Ovary (tissue), 10 donors: Measurements from ENCODE around the gene AGBL4. TPM values are rescaled to one million over a fixed set of nuclear protein-coding genes. Genes with fewer than 3 reads are reported as not detected.

ENCODE experiments used
- DNase-seq, 5 donors: peaks; one replicate each; pipeline ENCODE4 v3.0.0-alpha.2; 2019 to 2020
- H3K27ac ChIP-seq, 2 donors: fragments of 200-600 bp; one replicate each; pipeline versions ENCODE4 v1.5.1 to v1.8.0; 2019 to 2022
- H3K27me3 ChIP-seq: fragments of 200-600 bp; one replicate; pipeline ENCODE4 v1.8.0; 2022
- H3K36me3 ChIP-seq: fragments of 200-600 bp; sonication (generic); one replicate; pipeline ENCODE4 v1.5.1; 2019
- H3K4me1 ChIP-seq: one replicate; pipeline ENCODE4 v1.8.1; 2013; ENCODE audit warnings: mild to moderate bottlenecking, moderate library complexity; ENCODE audit not compliant: insufficient read depth
- H3K4me3 ChIP-seq: fragments of 200-600 bp; sonication (generic); one replicate; pipeline ENCODE4 v1.5.1; 2017
- H3K9me3 ChIP-seq, 2 donors: fragments of 200-600 bp in 1 of 2; sonication (generic) in 1 of 2; one replicate each; pipeline versions ENCODE4 v1.5.1 to v1.8.1; 2013 to 2019; ENCODE audit warnings: mild to moderate bottlenecking in 1 of 2, moderate library complexity in 1 of 2
- CTCF ChIP-seq, 3 donors: fragments of 450-650 bp in 2 of 3; fragments of 200-600 bp in 1 of 3; IDR thresholded peaks; one replicate each; pipeline versions ENCODE4 v1.5.1 to v1.8.0; 2016 to 2022; ENCODE audit warnings: antibody characterized with exemption in 3 of 3, mild to moderate bottlenecking in 1 of 3
- EP300 ChIP-seq: sonication (generic); formaldehyde crosslinking; IDR thresholded peaks from one replicate; pipeline ENCODE4 v1.6.1; 2017; ENCODE audit warnings: antibody characterized with exemption
- POLR2A ChIP-seq: fragments of 450-650 bp; IDR thresholded peaks from one replicate; pipeline ENCODE4 v1.6.1; 2017; ENCODE audit warnings: antibody characterized with exemption, mild to moderate bottlenecking, moderate library complexity
- WGBS, 3 donors: extraction: QIAGEN DNeasy Blood & Tissue Kit in 1 of 3; methylation state at CpG; one replicate each; pipeline versions ENCODE4 v1.1.5 to v1.1.7; 2013 to 2017; 5-methylcytosine and 5-hydroxymethylcytosine counted together
- intact Hi-C, 4 donors: fragments of 100-400 bp; cut with DNase I; formaldehyde crosslinking; loops; one replicate each; pipeline versions ENCODE4 v1.11.0 to v1.15.1; 2022 to 2023
- long read RNA-seq, 3 donors: library from polyadenylated mRNA in 2 of 3; unstranded in 2 of 3; transcript quantifications; one replicate each; pipeline ENCODE4 v2.0.0 and lab custom pipeline, GENCODE V29; 2021 to 2026
- polyA plus RNA-seq, 2 donors: library from polyadenylated mRNA; stranded (reverse); fragments of 200-250 nt in 1 of 2; fragments of 350-450 nt in 1 of 2; fragmentation: Illumina TruSeq in 1 of 2; extraction: RNeasy Lipid Tissue Mini Kit (QIAGEN cat#74804) in 1 of 2; gene quantifications; one replicate each; pipeline ENCODE4 v1.2.3, GENCODE V29; 2013 to 2014
- total RNA-seq, 7 donors: library from RNA; depleted of rRNA in 2 of 7; stranded (reverse); fragments of >200 nt in 2 of 7; fragmentation: NEBNext Ultra II Directional in 3 of 7; extraction: Animal tissue kit (Norgen Biotek cat#: 25700) in 3 of 7; gene quantifications; one replicate each; pipeline versions ENCODE4 v1.1.0 to v1.2.4, GENCODE V29; 2016 to 2023
- donor health status: DM: no; HTN: no; CAD: no; lungs with moderate emphysema.
- donor health status: DM: no; HTN: no; CAD: no.
- donor health status: Bipolar disorder and iron deficiency.
- donor health status: DM: yes; HTN: yes; CAD: no.
- donor health status: DM: no; HTN: no; CAD: no.
- donor health status: DM: yes; HTN: yes; CAD: no.

Gene AGBL4
- total RNA-seq = 1 to 10 TPM in 1 of 7 donors, under 1 TPM in 6; 0.36 to 6.2 (median 0.72) TPM
- under 1 TPM; 0.15 to 0.25 TPM for polyA plus RNA-seq
- long read RNA-seq, donor 1 = 0 reads
- long read RNA-seq, donor 2 = 0 reads
- long read RNA-seq, donor 3, partial matches to known transcripts = 0 of 4 reads
- long read RNA-seq, donor 3, other reads (novel, unspliced or antisense) = 4 of 4 reads

GRCh38 chr1:50023292-50024159 is at the start of gene AGBL4:
TSS of gene AGBL4 (minus strand) at chr1:50023954.
- 5 to 6% (median 6%) methylated on average over 32 to 56 of the region's 56 CpGs for WGBS, 3 donors
- Histone ChIP-seq H3K4me3 (peak within 1 kb of the TSS; percentile 36), H3K27me3 (no peaks in the 10 kb centered on the region), H3K9me3 (no peaks in the 10 kb centered on the region), H3K36me3 (no peaks in the 10 kb centered on the region), H3K27ac (no peak within 1 kb of the TSS), H3K4me1 (peaks cover 4% of the 10 kb centered on the region)
- intact Hi-C loops = no loop called here
- peak; percentile 20 to 50 (median 30) for DNase-seq
- no peak for TF ChIP-seq POLR2A
- no peak for TF ChIP-seq CTCF (IDR thresholded peaks at IDR 0.05)
- no peak for TF ChIP-seq EP300

GRCh38 chr1:50066806-50067205 is 43.1 kb upstream of the AGBL4 start:
- intact Hi-C loops = no loop called here
- WGBS, 3 donors = 23 to 67% (median 27%) methylated on average over 1 of the region's 1 CpG

GRCh38 chr1:50060279-50060678 is 36.5 kb upstream of the AGBL4 start:
- WGBS, 3 donors = 70 to 79% (median 78%) methylated on average over 3 of the region's 3 CpGs
- Histone ChIP-seq H3K27ac (no peak overlapping the region), H3K27me3 (no peaks in the 10 kb centered on the region), H3K4me1 (no peaks in the 10 kb centered on the region), H3K36me3 (no peaks in the 10 kb centered on the region), H3K9me3 (no peaks in the 10 kb centered on the region), H3K4me3 (no peak overlapping the region)
- TF ChIP-seq EP300 (no peak), CTCF (IDR thresholded peaks at IDR 0.05) (no peak), POLR2A (no peak)
- DNase-seq = no peak
- intact Hi-C loops = no loop called here

More at GRCh38 chr1:50066806-50067205, 43.1 kb upstream of the AGBL4 start:
- no peaks in the 10 kb centered on the region for H3K27me3 ChIP-seq
- H3K36me3 ChIP-seq = no peaks in the 10 kb centered on the region
- DNase-seq = no peak
- no peak overlapping the region for H3K4me3 ChIP-seq
- H3K27ac ChIP-seq = no peak overlapping the region
- no peaks in the 10 kb centered on the region for H3K9me3 ChIP-seq
- TF ChIP-seq CTCF (IDR thresholded peaks at IDR 0.05) = no peak
- TF ChIP-seq POLR2A = no peak
- TF ChIP-seq EP300 = no peak
- H3K4me1 ChIP-seq = no peaks in the 10 kb centered on the region

- no peak for TF ChIP-seq EP300
- TF ChIP-seq CTCF (IDR thresholded peaks at IDR 0.05) = no peak
- no peak for TF ChIP-seq POLR2A
Observed at GRCh38 chr1:50048791-50049190, 25.0 kb upstream of the AGBL4 start.

More at GRCh38 chr1:50048791-50049190, 25.0 kb upstream of the AGBL4 start:
- DNase-seq = no peak
- Histone ChIP-seq H3K27ac (no peak overlapping the region), H3K9me3 (peaks cover 0 to 3% of the 10 kb centered on the region in 2 donors), H3K4me3 (no peak overlapping the region), H3K36me3 (no peaks in the 10 kb centered on the region), H3K27me3 (no peaks in the 10 kb centered on the region), H3K4me1 (no peaks in the 10 kb centered on the region)
- WGBS, 3 donors = 38 to 58% (median 44%) methylated on average over 2 of the region's 2 CpGs
- intact Hi-C loops = no loop called here
